Measurements from ENCODE around the gene SLX4IP.
A peak's percentile ranks its signal among the peaks of the same experiment; 100 is the strongest.

The SLX4IP gene

GRCh38 chr20:10663756-10664155 is 228.7 kb downstream of the SLX4IP start:
- no peak overlapping the region for H2AFZ ChIP-seq (ENCODE audit: low read depth, low read length)
- no peak overlapping the region for H3K9ac ChIP-seq (ENCODE audit: low read length)
- peaks cover 71% of the 10 kb centered on the region for H3K27me3 ChIP-seq (ENCODE audit: low read depth, low read length)
- no peak overlapping the region for H3K4me3 ChIP-seq (ENCODE audit: low read length)
- TF ChIP-seq EZH2phosphoT487 (IDR thresholded peaks at IDR 0.05; ENCODE audit: low read depth) (no peak), CTCF (IDR thresholded peaks at IDR 0.05; ENCODE audit: low read depth, low read length) (no peak)
- H3K79me2 ChIP-seq (ENCODE audit: low read length) = no peaks in the 10 kb centered on the region
- H4K20me1 ChIP-seq (ENCODE audit: insufficient read depth, low read length) = 0 out of 2 replicates have a peak, but pooled peaks cover 8% of the 10 kb centered on the region
- no peaks in the 10 kb centered on the region for H3K36me3 ChIP-seq (replicated peaks; ENCODE audit: low read depth, low read length)
- peaks cover 14% of the 10 kb centered on the region for H3K4me1 ChIP-seq (ENCODE audit: low read length)
- peak overlapping the region; percentile 72; the same call in 1 of the 2 replicates for H3K4me2 ChIP-seq (ENCODE audit: low read length)
- no peak overlapping the region for H3K27ac ChIP-seq (ENCODE audit: low read length)
- H3K9me3 ChIP-seq (ENCODE audit: insufficient read depth, low read length) = no peaks in the 10 kb centered on the region

- no peak overlapping the region for H3K4me2 ChIP-seq (ENCODE audit: low read length)
- H3K79me2 ChIP-seq (ENCODE audit: low read length) = no peaks in the 10 kb centered on the region
- H3K36me3 ChIP-seq (replicated peaks; ENCODE audit: low read depth, low read length) = no peaks in the 10 kb centered on the region
- no peak overlapping the region for H3K9ac ChIP-seq (ENCODE audit: low read length)
- no peak overlapping the region for H3K27ac ChIP-seq (ENCODE audit: low read length)
- no peak overlapping the region for H3K4me3 ChIP-seq (ENCODE audit: low read length)
- no peak overlapping the region for H2AFZ ChIP-seq (ENCODE audit: low read depth, low read length)
- no peaks in the 10 kb centered on the region for H3K9me3 ChIP-seq (ENCODE audit: insufficient read depth, low read length)
- H4K20me1 ChIP-seq (ENCODE audit: insufficient read depth, low read length) = 0 out of 2 replicates have a peak, but pooled peaks cover 8% of the 10 kb centered on the region
- H3K27me3 ChIP-seq (ENCODE audit: low read depth, low read length) = peaks cover 80% of the 10 kb centered on the region
- H3K4me1 ChIP-seq (ENCODE audit: low read length) = peaks cover 21% of the 10 kb centered on the region
- no peak for TF ChIP-seq CTCF (IDR thresholded peaks at IDR 0.05; ENCODE audit: low read depth, low read length)
- no peak for TF ChIP-seq EZH2phosphoT487 (IDR thresholded peaks at IDR 0.05; ENCODE audit: low read depth)
These were observed 230.0 kb downstream of the SLX4IP start for GRCh38 chr20:10665027-10665561.

- TF ChIP-seq EZH2phosphoT487 (IDR thresholded peaks at IDR 0.05; ENCODE audit: low read depth) = no peak
- TF ChIP-seq CTCF (IDR thresholded peaks at IDR 0.05; ENCODE audit: low read depth, low read length) = no peak
- no peak overlapping the region for H3K4me3 ChIP-seq (ENCODE audit: low read length)
- H3K4me2 ChIP-seq (ENCODE audit: low read length) = no peak overlapping the region
- H4K20me1 ChIP-seq (ENCODE audit: insufficient read depth, low read length) = 0 out of 2 replicates have a peak, but pooled peaks cover 8% of the 10 kb centered on the region
- no peaks in the 10 kb centered on the region for H3K9me3 ChIP-seq (ENCODE audit: insufficient read depth, low read length)
- H3K9ac ChIP-seq (ENCODE audit: low read length) = no peak overlapping the region
- H3K36me3 ChIP-seq (replicated peaks; ENCODE audit: low read depth, low read length) = no peaks in the 10 kb centered on the region
- no peak overlapping the region for H2AFZ ChIP-seq (ENCODE audit: low read depth, low read length)
- peaks cover 80% of the 10 kb centered on the region for H3K27me3 ChIP-seq (ENCODE audit: low read depth, low read length)
- peaks cover 28% of the 10 kb centered on the region for H3K4me1 ChIP-seq (ENCODE audit: low read length)
- no peaks in the 10 kb centered on the region for H3K79me2 ChIP-seq (ENCODE audit: low read length)
- H3K27ac ChIP-seq (ENCODE audit: low read length) = no peak overlapping the region
These were observed 230.7 kb downstream of the SLX4IP start for GRCh38 chr20:10665791-10666190.

- TF ChIP-seq EZH2phosphoT487 (IDR thresholded peaks at IDR 0.05; ENCODE audit: low read depth) = no peak
- TF ChIP-seq CTCF (IDR thresholded peaks at IDR 0.05; ENCODE audit: low read depth, low read length) = no peak
- no peak overlapping the region for H3K27ac ChIP-seq (ENCODE audit: low read length)
- H3K9me3 ChIP-seq (ENCODE audit: insufficient read depth, low read length) = no peaks in the 10 kb centered on the region
- no peak overlapping the region for H3K4me3 ChIP-seq (ENCODE audit: low read length)
- no peak overlapping the region for H3K4me2 ChIP-seq (ENCODE audit: low read length)
- no peak overlapping the region for H2AFZ ChIP-seq (ENCODE audit: low read depth, low read length)
- peaks cover 34% of the 10 kb centered on the region for H3K4me1 ChIP-seq (ENCODE audit: low read length)
- no peaks in the 10 kb centered on the region for H3K36me3 ChIP-seq (replicated peaks; ENCODE audit: low read depth, low read length)
- H3K27me3 ChIP-seq (ENCODE audit: low read depth, low read length) = peaks cover 73% of the 10 kb centered on the region
- H3K79me2 ChIP-seq (ENCODE audit: low read length) = no peaks in the 10 kb centered on the region
- H3K9ac ChIP-seq (ENCODE audit: low read length) = no peak overlapping the region
- 0 out of 2 replicates have a peak, but pooled peaks cover 8% of the 10 kb centered on the region for H4K20me1 ChIP-seq (ENCODE audit: insufficient read depth, low read length)
These were observed 231.3 kb downstream of the SLX4IP start for GRCh38 chr20:10666221-10667076.
